ENCODE data around the gene RPS19.
"Not testable (repeated sequence)": the region's sequence is repeated elsewhere in the genome, so short reads cannot be mapped to it uniquely, and the experiment has no call there.

RPS19 gene

GRCh38 chr19:41860419-41861115 is 512 bp downstream of the RPS19 start:
- FAIRE-seq = no peak

- FAIRE-seq = no peak
These were observed 1.2 kb downstream of the RPS19 start for GRCh38 chr19:41861116-41861768.

- FAIRE-seq = no peak
These were observed 1.8 kb downstream of the RPS19 start for GRCh38 chr19:41861846-41862245.

GRCh38 chr19:41862445-41862986 is 2.5 kb downstream of the RPS19 start:
- FAIRE-seq = no peak

- no peak for FAIRE-seq
These were observed 3.3 kb downstream of the RPS19 start for GRCh38 chr19:41863209-41863931.

- FAIRE-seq = no peak
These were observed 4.3 kb downstream of the RPS19 start for GRCh38 chr19:41864374-41864773.

- FAIRE-seq = no peak
These were observed 6.2 kb downstream of the RPS19 start for GRCh38 chr19:41866284-41866683.

GRCh38 chr19:41868120-41868988 is 8.3 kb downstream of the RPS19 start:
- no peak for FAIRE-seq

GRCh38 chr19:41868989-41869300 is 8.9 kb downstream of the RPS19 start:
- FAIRE-seq = no peak

- FAIRE-seq = no peak
These were observed 9.4 kb downstream of the RPS19 start for GRCh38 chr19:41869374-41869955.

GRCh38 chr19:41870401-41870873 is 10.4 kb downstream of the RPS19 start:
- FAIRE-seq = no peak

- no peak for FAIRE-seq
These were observed 11.7 kb downstream of the RPS19 start for GRCh38 chr19:41871573-41872383.

GRCh38 chr19:41872384-41872774 is 12.3 kb downstream of the RPS19 start:
- no peak for FAIRE-seq

- FAIRE-seq = no peak
These were observed 13.0 kb downstream of the RPS19 start for GRCh38 chr19:41872775-41873647.

- FAIRE-seq = not testable (repeated sequence)
These were observed 15.9 kb downstream of the RPS19 start for GRCh38 chr19:41875973-41876372.

- FAIRE-seq = no peak
These were observed 17.1 kb downstream of the RPS19 start, which contains the start of gene CD79A for GRCh38 chr19:41876847-41877832. CD79A (plus strand) TSS chr19:41877279; CDS start chr19:41877305, 26 bp downstream.

GRCh38 chr19:41877916-41878905 is 18.2 kb downstream of the RPS19 start:
- no peak for FAIRE-seq

GRCh38 chr19:41879080-41879479 is 19.0 kb downstream of the RPS19 start:
- no peak for FAIRE-seq
